SU-DHL-6 (cell line): ENCODE measurements around the gene MRPS35.
"Not testable (repeated sequence)": the region's sequence is repeated elsewhere in the genome, so short reads cannot be mapped to it uniquely, and the experiment has no call there.

Experiments
- H2AFZ ChIP-seq: fragments of 200-600 bp; sonication (generic); 2 replicates; pipeline ENCODE4 v1.6.1; 2014; ENCODE audit warnings: low read depth, mild to moderate bottlenecking, moderate library complexity, mixed read lengths, antibody characterized with exemption, low read length; ENCODE audit not compliant: severe bottlenecking
- H3F3A ChIP-seq: fragments of 200-600 bp; shearing (Covaris generic); 2 replicates; pipeline ENCODE4 v1.6.0; 2016; ENCODE audit warnings: antibody characterized with exemption, mild to moderate bottlenecking; ENCODE audit not compliant: insufficient read depth
- H3K27ac ChIP-seq: fragments of 200-600 bp; sonication (generic); 2 replicates; pipeline ENCODE4 v1.5.1; 2016; ENCODE audit warnings: low read depth, mild to moderate bottlenecking, low read length, moderate library complexity, mixed read lengths
- H3K27me3 ChIP-seq: fragments of 200-600 bp; sonication (generic), shearing (Covaris generic); 2 replicates; pipeline ENCODE4 v1.6.0; 2014; ENCODE audit warnings: mild to moderate bottlenecking, low read length
- H3K36me3 ChIP-seq: fragments of 200-600 bp; sonication (generic); 2 replicates; pipeline ENCODE4 v1.6.1; 2014; ENCODE audit warnings: mild to moderate bottlenecking, low read length, mixed read lengths
- H3K4me2 ChIP-seq: fragments of 300-600, 200-600 bp; shearing (Covaris generic), sonication (generic); 2 replicates; pipeline ENCODE4 v1.6.0; 2014; ENCODE audit warnings: low read length, low read depth, mild to moderate bottlenecking; ENCODE audit not compliant: poor library complexity, severe bottlenecking
- H3K4me3 ChIP-seq: fragments of 200-600 bp; sonication (generic); 2 replicates; pipeline ENCODE4 v1.5.1; 2014; ENCODE audit warnings: antibody characterized with exemption, low read length, mild to moderate bottlenecking, mixed read lengths; ENCODE audit not compliant: insufficient read depth, poor library complexity, severe bottlenecking
- H3K79me2 ChIP-seq: fragments of 200-600 bp; sonication (generic); 2 replicates; pipeline ENCODE4 v1.6.1; 2014; ENCODE audit warnings: mild to moderate bottlenecking, low read length, moderate library complexity; ENCODE audit not compliant: insufficient read depth
- H3K9ac ChIP-seq: fragments of 200-600 bp; sonication (generic); 2 replicates; pipeline ENCODE4 v1.7.0; 2014; ENCODE audit warnings: mild to moderate bottlenecking, low read length
- H3K9me2 ChIP-seq: fragments of 200-600 bp; sonication (generic); replicated peaks from 2 replicates; pipeline ENCODE4 v1.6.1; 2014; ENCODE audit warnings: low read length; ENCODE audit not compliant: insufficient read depth
- H3K9me3 ChIP-seq: fragments of 200-600 bp; sonication (generic); 2 replicates; pipeline ENCODE4 v1.6.1; 2014; ENCODE audit warnings: low read length, mixed read lengths; ENCODE audit not compliant: insufficient read depth
- H4K20me1 ChIP-seq: fragments of 200-600 bp; sonication (generic); 2 replicates; pipeline ENCODE4 v1.6.1; 2014; ENCODE audit warnings: low read depth, mild to moderate bottlenecking, antibody characterized with exemption, low read length, moderate library complexity, mixed read lengths
- CTCF ChIP-seq: fragments of 200-600 bp; sonication (generic); IDR thresholded peaks from one replicate; pipeline ENCODE4 v1.5.1; 2017; ENCODE audit warnings: antibody characterized with exemption, mild to moderate bottlenecking, low read length, moderate library complexity; ENCODE audit not compliant: insufficient read depth, poor library complexity, severe bottlenecking
- EZH2phosphoT487 ChIP-seq: fragments of 200-600 bp; sonication (generic), shearing (Covaris generic); conservative IDR thresholded peaks from 2 replicates; pipeline ENCODE4 v1.6.1; 2018; ENCODE audit warnings: mild to moderate bottlenecking, antibody characterized with exemption, low read length, moderate library complexity, mixed read lengths

MRPS35 gene

GRCh38 chr12:27743601-27744000 lies 33.0 kb downstream of the MRPS35 start:
- no peaks in the 10 kb centered on the region for H3F3A ChIP-seq
- no peaks in the 10 kb centered on the region for H3K9me2 ChIP-seq
- H3K4me2 ChIP-seq = no peak overlapping the region
- H3K27ac ChIP-seq = no peak overlapping the region
- H2AFZ ChIP-seq = no peak overlapping the region
- TF ChIP-seq EZH2phosphoT487 = no peak
- no peak for TF ChIP-seq CTCF
- H3K27me3 ChIP-seq = no peaks in the 10 kb centered on the region
- H3K9ac ChIP-seq = no peak overlapping the region
- no peak overlapping the region for H3K4me3 ChIP-seq
- no peaks in the 10 kb centered on the region for H4K20me1 ChIP-seq
- no peaks in the 10 kb centered on the region for H3K9me3 ChIP-seq
- H3K36me3 ChIP-seq = peaks cover 14% of the 10 kb centered on the region; the same call in 1 of the 2 replicates
- H3K79me2 ChIP-seq = no peaks in the 10 kb centered on the region

DNA sequence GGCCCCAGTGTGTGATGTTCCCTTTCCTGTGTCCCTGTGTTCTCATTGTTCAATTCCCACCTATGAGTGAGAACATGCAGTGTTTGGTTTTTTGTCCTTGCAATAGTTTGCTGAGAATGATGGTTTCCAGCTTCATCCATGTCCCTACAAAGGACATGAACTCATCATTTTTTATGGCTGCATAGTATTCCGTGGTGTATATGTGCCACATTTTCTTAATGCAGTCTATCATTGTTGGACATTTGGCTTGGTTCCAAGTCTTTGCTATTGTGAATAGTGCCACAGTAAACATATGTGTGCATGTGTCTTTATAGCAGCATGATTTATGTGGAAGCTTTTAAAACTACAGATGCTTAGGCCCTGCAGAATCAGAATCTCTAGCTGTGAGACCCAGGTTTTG lies 35.1 kb downstream of the MRPS35 start:
- not testable (repeated sequence) for H4K20me1 ChIP-seq, H3K79me2 ChIP-seq, H3K36me3 ChIP-seq

DNA sequence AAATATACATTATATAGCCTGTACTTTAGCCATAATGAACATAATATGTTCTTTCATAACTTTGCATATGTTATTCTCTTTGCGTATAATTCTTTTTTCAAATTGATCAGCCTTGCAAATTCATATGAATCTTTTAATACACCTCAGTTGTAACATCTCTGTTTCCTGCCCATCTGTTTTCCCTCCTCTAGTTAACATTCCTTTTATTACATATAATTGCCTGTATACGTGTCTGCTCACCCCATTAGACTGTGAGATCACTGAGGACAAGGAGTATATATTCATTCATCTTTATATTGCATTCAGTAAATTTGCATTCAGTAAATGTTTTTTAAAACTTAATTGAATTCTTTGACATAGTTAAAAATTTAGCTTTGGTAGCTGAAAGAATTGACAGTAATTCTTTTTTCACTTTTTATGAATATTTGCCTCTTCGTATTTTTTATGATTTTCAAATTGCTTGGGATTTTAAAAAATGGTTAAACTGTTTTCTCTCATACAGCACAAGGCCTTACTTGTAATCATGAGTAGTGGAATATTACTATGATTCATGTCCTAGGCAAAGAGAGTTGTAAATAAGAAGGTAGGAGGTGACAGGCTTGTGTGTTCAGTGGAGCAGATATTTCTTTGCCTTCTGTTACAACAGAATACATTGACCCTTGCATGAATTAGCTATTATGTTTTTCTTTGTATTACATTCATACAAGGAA lies 36.6 kb downstream of the MRPS35 start:
- Histone ChIP-seq H3K4me2 (no peak overlapping the region), H3K9me2 (no peaks in the 10 kb centered on the region), H3K9me3 (no peaks in the 10 kb centered on the region), H3F3A (no peaks in the 10 kb centered on the region), H4K20me1 (no peaks in the 10 kb centered on the region), H3K27me3 (no peaks in the 10 kb centered on the region), H3K9ac (no peak overlapping the region), H2AFZ (no peak overlapping the region), H3K36me3 (no peaks in the 10 kb centered on the region), H3K27ac (no peak overlapping the region), H3K79me2 (no peaks in the 10 kb centered on the region), H3K4me3 (no peak overlapping the region)
- TF ChIP-seq CTCF (no peak), EZH2phosphoT487 (no peak)

More for the DNA sequence above, 35.1 kb downstream of the MRPS35 start:
- not testable (repeated sequence) for H3K9me3 ChIP-seq, H2AFZ ChIP-seq, H3K9me2 ChIP-seq, H3K4me3 ChIP-seq, H3K27ac ChIP-seq, H3F3A ChIP-seq, H3K4me2 ChIP-seq, H3K27me3 ChIP-seq, H3K9ac ChIP-seq

DNA sequence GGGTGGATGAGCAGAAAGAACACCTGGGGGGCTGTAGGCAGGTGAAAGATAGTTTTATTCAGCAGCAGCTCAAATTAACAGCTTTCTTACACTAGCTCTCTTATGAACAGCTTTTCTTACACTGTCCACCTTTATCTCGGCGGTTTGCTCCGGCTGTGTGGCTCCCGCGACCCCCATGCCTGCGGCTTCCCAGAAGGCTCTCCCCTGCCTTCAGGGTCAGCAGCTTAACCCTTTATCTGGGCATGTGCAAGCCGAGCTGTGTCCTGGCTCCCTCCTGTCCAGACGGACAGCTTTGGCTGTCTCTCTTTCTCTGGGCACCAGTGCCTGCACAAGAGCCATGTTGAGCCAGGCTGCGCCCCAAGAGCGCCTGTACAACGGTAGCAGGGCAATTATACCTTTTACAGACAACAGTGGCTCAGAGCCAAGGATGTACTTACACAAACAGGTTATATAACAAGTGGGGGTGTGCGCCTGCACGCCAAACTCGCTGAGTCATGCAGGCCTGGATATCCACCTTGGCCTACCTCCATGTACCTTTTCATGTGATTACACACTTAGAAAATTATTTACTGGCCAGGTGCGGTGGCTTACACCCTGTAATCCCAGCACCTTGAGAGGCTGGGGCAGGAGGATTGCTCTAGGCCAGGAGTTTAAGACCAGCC lies 40.9 kb downstream of the MRPS35 start:
- H3K4me3 ChIP-seq = no peak overlapping the region
- no peaks in the 10 kb centered on the region for H3K79me2 ChIP-seq
- peaks cover 16% of the 10 kb centered on the region for H3K36me3 ChIP-seq
- H3F3A ChIP-seq = peaks cover 5% of the 10 kb centered on the region; the same call in 1 of the 2 replicates
- H3K4me2 ChIP-seq = no peak overlapping the region
- no peaks in the 10 kb centered on the region for H4K20me1 ChIP-seq
- H2AFZ ChIP-seq = no peak overlapping the region
- H3K27ac ChIP-seq = no peak overlapping the region
- H3K9ac ChIP-seq = no peak overlapping the region
- H3K27me3 ChIP-seq = no peaks in the 10 kb centered on the region
- H3K9me3 ChIP-seq = no peaks in the 10 kb centered on the region
- no peaks in the 10 kb centered on the region for H3K9me2 ChIP-seq
- TF ChIP-seq EZH2phosphoT487 (no peak), CTCF (no peak)
